ENCODE data around the gene TMPRSS11A.

TMPRSS11A gene, protein sequence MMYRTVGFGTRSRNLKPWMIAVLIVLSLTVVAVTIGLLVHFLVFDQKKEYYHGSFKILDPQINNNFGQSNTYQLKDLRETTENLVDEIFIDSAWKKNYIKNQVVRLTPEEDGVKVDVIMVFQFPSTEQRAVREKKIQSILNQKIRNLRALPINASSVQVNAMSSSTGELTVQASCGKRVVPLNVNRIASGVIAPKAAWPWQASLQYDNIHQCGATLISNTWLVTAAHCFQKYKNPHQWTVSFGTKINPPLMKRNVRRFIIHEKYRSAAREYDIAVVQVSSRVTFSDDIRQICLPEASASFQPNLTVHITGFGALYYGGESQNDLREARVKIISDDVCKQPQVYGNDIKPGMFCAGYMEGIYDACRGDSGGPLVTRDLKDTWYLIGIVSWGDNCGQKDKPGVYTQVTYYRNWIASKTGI

DNA sequence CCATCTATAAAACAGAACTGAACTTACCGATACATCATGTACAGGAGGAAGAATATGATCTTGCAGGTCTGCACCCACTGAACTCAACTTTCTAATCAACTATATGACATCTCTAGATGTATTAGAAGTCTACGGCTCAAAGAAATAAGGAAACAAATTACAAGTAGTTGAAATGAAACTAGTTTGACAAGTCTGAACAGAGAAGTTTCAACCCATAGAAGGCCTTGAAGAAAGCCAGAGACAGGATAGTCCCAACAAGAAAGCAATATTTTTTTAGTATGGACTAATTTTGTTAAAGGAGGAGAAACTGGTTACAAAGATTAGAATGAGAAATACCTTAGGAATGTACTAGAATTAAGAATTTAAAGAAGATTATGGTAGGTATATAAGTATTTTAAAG is at the start of gene TMPRSS11A:
Gene TMPRSS11A (minus strand): TSS at position 138 of the 400 bp plus-strand sequence. CDS start 100 bp downstream, at position 38.
- in situ Hi-C loops (cut with MboI; ENCODE audit: low sequenced_read_pairs, unreplicated experiment) = no loop called here
- DNase-seq (ENCODE audit: low spot score) = no peak
- TF ChIP-seq, protein P1, sequence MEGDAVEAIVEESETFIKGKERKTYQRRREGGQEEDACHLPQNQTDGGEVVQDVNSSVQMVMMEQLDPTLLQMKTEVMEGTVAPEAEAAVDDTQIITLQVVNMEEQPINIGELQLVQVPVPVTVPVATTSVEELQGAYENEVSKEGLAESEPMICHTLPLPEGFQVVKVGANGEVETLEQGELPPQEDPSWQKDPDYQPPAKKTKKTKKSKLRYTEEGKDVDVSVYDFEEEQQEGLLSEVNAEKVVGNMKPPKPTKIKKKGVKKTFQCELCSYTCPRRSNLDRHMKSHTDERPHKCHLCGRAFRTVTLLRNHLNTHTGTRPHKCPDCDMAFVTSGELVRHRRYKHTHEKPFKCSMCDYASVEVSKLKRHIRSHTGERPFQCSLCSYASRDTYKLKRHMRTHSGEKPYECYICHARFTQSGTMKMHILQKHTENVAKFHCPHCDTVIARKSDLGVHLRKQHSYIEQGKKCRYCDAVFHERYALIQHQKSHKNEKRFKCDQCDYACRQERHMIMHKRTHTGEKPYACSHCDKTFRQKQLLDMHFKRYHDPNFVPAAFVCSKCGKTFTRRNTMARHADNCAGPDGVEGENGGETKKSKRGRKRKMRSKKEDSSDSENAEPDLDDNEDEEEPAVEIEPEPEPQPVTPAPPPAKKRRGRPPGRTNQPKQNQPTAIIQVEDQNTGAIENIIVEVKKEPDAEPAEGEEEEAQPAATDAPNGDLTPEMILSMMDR (IDR thresholded peaks at IDR 0.05; ENCODE audit: borderline replicate concordance, control extremely low read depth, extremely low read depth, insufficient read depth, missing control alignments) = no peak

DNA sequence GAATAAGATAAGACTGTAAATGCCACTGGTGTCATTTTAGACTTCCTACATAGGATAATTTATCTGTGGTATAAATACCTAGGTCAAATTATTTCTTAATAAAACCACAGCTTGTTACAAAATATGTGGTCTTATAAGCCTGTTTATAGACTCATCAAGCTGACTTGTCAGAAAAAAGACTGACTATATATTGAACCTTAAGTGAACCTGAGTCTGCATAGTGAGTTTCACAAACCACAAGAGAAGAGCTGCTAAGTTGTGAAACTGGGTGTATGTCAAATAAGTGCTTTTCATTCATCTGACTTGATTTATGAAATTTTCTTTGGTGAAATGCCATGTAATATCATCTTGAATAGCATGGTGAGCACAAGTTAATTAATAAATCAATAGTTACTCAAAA is 48.4 kb upstream of the TMPRSS11A start:
- in situ Hi-C loops (cut with MboI; ENCODE audit: low sequenced_read_pairs, unreplicated experiment) = no loop called here
- DNase-seq (ENCODE audit: low spot score) = no peak
- TF ChIP-seq, protein P1 (IDR thresholded peaks at IDR 0.05; ENCODE audit: borderline replicate concordance, control extremely low read depth, extremely low read depth, insufficient read depth, missing control alignments) = no peak

DNA sequence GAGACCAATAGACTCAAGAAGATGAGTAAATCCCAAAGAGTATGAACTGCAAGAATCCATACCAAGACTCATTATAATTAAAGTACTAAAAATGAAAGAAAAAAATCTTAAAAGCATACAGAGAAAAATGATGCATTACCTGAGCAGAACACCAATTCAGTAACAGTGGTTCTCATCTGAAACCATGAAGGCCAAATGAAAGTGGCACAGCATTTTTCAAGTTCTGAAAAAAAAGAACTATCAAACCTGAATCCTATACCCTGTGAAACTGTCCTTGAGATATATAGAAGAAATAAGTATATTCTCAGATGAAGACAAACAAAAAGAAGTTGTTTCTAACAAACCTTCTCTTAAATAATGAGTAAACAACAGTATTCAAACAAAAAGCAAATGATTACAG is 39.6 kb upstream of the TMPRSS11A start:
- in situ Hi-C loops (cut with MboI; ENCODE audit: low sequenced_read_pairs, unreplicated experiment) = no loop called here
- TF ChIP-seq, protein P1 (IDR thresholded peaks at IDR 0.05; ENCODE audit: borderline replicate concordance, control extremely low read depth, extremely low read depth, insufficient read depth, missing control alignments) = no peak
- DNase-seq (ENCODE audit: low spot score) = no peak

DNA sequence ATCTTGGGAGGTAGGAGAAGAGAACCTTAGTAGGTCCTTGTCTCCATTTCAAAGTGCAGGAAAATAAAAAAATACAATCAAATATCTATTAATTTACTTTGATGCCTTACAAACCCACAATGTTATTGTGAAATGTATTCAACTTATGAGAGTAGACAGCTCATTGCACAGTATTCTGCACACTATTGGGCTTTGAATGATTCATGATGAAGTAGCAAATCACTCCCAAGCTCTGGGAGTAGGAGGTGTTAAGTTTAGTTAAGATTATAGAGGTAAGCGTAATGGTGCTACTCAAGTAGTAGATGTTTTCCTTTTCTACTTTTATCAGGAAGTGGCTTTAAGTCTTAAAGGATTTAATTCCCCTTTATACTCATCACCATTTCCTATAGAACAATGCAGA is 32.8 kb upstream of the TMPRSS11A start:
- TF ChIP-seq, protein P1 (IDR thresholded peaks at IDR 0.05; ENCODE audit: borderline replicate concordance, control extremely low read depth, extremely low read depth, insufficient read depth, missing control alignments) = no peak
- in situ Hi-C loops (cut with MboI; ENCODE audit: low sequenced_read_pairs, unreplicated experiment) = loop anchor here (25.0 kb wide), 1 partner anchor 166 kb away; no protein-coding TSS in a partner anchor
- DNase-seq (ENCODE audit: low spot score) = no peak

DNA sequence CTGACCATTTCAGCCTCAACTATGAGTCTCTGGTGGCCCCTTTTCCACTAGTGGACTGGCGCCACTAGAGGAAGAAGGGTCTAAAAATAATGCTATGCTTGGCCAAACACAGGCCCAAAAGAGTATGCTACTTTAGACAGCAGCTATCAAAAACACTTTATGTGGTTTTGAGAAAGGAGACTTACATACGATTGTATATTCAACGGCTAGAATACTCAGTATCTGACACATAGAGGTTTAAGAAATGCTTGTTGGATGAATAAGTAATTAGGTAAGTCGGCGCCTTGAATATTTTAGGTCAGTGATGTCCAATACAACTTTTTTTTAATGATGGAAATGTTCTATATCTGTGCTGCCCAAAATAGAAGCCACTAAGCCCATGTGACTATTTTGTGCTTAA is 25.7 kb upstream of the TMPRSS11A start:
- in situ Hi-C loops (cut with MboI; ENCODE audit: low sequenced_read_pairs, unreplicated experiment) = loop anchor here (25.0 kb wide), 1 partner anchor 173 kb away; no protein-coding TSS in a partner anchor
- TF ChIP-seq, protein P1 (IDR thresholded peaks at IDR 0.05; ENCODE audit: borderline replicate concordance, control extremely low read depth, extremely low read depth, insufficient read depth, missing control alignments) = no peak
- no peak for DNase-seq (ENCODE audit: low spot score)

DNA sequence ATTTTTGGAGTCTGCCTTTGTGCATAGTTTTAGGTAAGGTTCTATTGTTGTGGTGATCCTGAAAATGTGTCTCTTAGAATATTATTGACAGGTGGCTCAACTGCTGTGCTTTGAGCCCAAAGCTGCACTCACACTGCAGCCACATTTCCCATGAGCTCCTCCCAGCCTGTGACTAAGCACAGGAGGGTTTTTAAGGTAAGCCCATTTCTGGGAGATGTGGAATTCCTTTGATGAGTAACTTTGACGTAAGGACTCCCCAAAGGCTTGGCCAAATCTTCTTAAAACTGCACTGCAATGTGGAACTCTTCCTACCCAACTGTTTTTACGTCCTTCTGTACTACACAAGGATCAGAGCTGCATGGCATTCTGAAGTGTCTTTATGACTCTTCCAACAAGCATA is 20.0 kb upstream of the TMPRSS11A start:
- TF ChIP-seq, protein P1 (IDR thresholded peaks at IDR 0.05; ENCODE audit: borderline replicate concordance, control extremely low read depth, extremely low read depth, insufficient read depth, missing control alignments) = no peak
- no peak for DNase-seq (ENCODE audit: low spot score)
- in situ Hi-C loops (cut with MboI; ENCODE audit: low sequenced_read_pairs, unreplicated experiment) = loop anchor here (25.0 kb wide), 1 partner anchor 179 kb away; no protein-coding TSS in a partner anchor
